Activated T-helper 17 cell treated with anti-CD3 and anti-CD28 coated beads, Interleukin-2, amount 50 U/mL, for 72 hours (primary cell): ENCODE results near the gene GPR107. TPM values are rescaled to one million over a fixed set of nuclear protein-coding genes. Genes with fewer than 3 reads are reported as not detected.

ENCODE experiments used
- ATAC-seq: fragments of 150-1000 bp; cut with Tn5 transposase; replicated peaks from 2 replicates; pipeline ENCODE4 v1.10.0; 2021; ENCODE audit warnings: mild to moderate bottlenecking, moderate library complexity
- H3K27ac Mint-ChIP-seq: one replicate; pipeline ENCODE4 v1.8.0; 2022; ENCODE audit warnings: mixed read lengths
- H3K27me3 Mint-ChIP-seq: one replicate; pipeline ENCODE4 v1.8.0; 2022; ENCODE audit warnings: mixed read lengths
- H3K36me3 Mint-ChIP-seq: one replicate; pipeline ENCODE4 v1.8.0; 2022; ENCODE audit warnings: low read depth, mild to moderate bottlenecking, mixed read lengths
- H3K4me1 Mint-ChIP-seq: one replicate; pipeline ENCODE4 v1.8.0; 2022; ENCODE audit warnings: mixed read lengths
- H3K4me3 Mint-ChIP-seq: one replicate; pipeline ENCODE4 v1.8.0; 2022; ENCODE audit warnings: mild to moderate bottlenecking, mixed read lengths
- H3K9me3 Mint-ChIP-seq: one replicate; pipeline ENCODE4 v1.8.0; 2022; ENCODE audit warnings: mixed read lengths
- total RNA-seq, 2 donors: library from RNA; stranded (reverse); gene quantifications; one replicate each; pipeline ENCODE4 v1.2.3, GENCODE V29; 2022

The GPR107 gene
- total RNA-seq, 2 donors from 2014 or later, result 28.1 to 32.6 TPM

DNA sequence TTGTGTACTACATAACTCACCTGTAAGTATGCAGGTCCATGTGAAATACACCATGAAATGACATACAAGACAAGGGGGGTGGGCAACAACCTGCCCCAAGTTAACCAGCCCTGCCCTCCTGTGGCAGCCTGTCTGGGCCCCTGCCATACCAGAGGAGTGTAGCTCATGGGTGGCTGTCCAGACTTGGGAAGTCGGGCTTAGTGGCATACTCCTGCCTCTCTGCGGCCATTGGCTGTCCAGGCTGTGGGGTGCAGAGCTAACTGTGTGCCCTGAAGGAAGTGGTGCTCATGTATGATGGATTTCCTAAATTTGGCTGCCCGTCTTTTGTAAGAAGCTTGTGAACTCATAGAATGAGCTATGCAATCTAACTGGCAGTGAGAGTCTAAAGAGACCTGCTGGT, 47.0 kb downstream of the GPR107 start:
- Mint-ChIP-seq H3K27me3 (no peaks in the 10 kb centered on the region), H3K27ac (no peak overlapping the region), H3K4me1 (peaks cover 2% of the 10 kb centered on the region), H3K36me3 (peaks cover 94% of the 10 kb centered on the region), H3K9me3 (no peaks in the 10 kb centered on the region), H3K4me3 (no peak overlapping the region)
- no peak for ATAC-seq

DNA sequence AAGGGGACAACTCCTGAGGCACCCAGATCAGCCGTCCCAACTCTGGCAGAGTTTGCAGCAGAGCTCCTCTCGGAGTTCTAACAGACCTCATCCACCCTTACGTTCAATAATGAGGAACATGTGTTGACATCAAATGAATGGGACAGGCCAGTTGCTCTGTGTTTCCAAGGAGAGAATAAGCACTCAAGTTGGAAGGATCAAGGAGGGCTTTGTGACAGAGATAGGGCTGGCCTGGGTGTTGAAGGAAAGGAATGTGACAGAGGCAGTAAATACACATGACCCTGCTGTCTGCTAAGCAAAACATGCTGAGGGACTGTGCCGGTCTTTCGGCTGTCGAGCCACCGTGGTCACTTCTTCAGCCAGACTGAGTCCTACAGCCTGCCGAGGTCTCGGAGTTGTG, 48.2 kb downstream of the GPR107 start:
- peaks cover 91% of the 10 kb centered on the region for H3K36me3 Mint-ChIP-seq
- no peak overlapping the region for H3K4me3 Mint-ChIP-seq
- no peak overlapping the region for H3K27ac Mint-ChIP-seq
- peaks cover 5% of the 10 kb centered on the region for H3K4me1 Mint-ChIP-seq
- no peak for ATAC-seq
- H3K27me3 Mint-ChIP-seq, result no peaks in the 10 kb centered on the region
- H3K9me3 Mint-ChIP-seq, result no peaks in the 10 kb centered on the region

DNA sequence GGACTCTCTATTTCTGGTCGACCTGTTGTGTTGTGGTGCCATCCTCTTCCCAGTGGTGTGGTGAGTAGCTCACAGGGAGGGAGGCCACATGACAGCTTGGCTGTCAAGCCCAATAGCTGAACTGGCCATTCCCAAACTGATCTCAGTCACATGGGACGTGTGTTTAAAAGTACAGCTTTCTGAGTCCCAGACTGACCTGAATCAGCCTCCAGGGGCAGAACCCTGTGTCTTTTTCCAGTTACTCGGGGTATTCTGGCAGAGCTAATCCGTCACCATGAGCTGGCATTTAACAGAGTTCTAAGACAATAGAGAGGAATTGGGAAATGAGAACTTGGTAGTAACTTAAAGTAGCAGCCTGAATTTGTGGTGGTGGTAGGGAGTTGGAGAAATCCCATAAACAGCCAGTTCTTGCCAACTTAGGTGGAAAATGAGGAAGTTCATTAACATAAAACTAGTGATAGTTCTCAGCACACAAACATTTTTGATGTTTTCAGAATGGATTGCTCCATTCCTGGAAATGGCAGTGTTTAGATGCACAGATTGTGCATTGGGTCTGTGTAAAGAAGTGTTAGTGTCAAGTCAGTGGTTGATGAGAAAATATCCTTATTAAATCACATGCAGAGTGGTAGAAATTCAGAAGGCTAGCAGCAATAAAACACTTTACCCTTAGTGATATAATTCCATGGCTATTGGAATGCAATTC, 50.9 kb downstream of the GPR107 start:
- H3K9me3 Mint-ChIP-seq, result no peaks in the 10 kb centered on the region
- peaks cover 94% of the 10 kb centered on the region for H3K36me3 Mint-ChIP-seq
- peaks cover 15% of the 10 kb centered on the region for H3K4me1 Mint-ChIP-seq
- H3K27me3 Mint-ChIP-seq, result no peaks in the 10 kb centered on the region
- H3K4me3 Mint-ChIP-seq, result no peak overlapping the region
- no peak for ATAC-seq
- no peak overlapping the region for H3K27ac Mint-ChIP-seq

DNA sequence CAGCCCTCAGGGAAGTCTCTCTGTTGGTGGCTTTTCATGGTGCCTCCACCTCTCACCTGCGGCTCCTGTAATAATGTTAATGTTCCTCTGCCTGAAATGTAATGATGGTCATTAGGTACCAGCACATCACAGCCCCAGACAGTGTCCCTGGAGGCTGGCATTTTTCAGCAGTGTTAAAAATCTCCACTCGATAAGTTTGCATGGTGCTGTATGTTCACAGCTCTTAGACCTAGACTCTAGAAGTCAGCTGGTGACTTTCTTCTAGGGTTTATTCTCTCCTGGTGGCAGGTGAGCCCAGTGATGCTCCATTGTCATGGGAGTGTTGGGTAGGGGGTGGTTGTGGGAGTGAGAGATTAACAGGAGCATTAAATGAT, 53.1 kb downstream of the GPR107 start:
- Mint-ChIP-seq H3K36me3 (peaks cover 89% of the 10 kb centered on the region), H3K27me3 (no peaks in the 10 kb centered on the region), H3K9me3 (no peaks in the 10 kb centered on the region), H3K4me3 (peak overlapping the region; percentile 64), H3K27ac (peak overlapping the region; percentile 86), H3K4me1 (peaks cover 19% of the 10 kb centered on the region)
- no peak for ATAC-seq

DNA sequence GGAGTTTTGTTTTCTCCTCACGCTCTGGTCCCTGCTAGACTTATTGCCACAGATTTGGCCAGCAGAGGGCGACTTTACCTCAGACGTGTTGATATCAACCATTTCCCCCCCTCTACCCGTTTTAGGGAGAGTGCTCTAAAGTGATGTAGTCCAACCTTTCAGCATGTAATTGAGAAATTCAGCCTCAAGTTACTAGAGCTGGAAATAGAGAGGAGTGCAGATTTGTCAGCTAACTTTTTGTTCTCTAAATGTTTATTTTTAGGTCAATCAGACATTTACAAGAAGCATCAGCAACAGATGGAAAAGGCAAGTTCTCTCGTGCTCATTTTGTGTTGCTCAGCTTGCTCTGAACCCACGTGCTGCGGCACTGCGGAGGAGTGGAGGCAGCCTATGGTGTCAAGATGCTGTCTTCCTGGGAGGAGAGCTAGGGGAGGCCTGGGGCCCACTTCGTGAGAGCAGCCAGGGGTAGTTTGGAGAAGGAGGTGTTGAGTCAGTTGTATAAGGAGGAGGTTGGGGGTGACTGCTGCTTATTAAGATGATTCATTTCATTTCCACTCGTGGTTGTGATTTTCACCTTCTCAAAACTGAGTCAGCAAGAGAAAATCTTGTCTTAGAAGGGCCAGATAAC, 53.6 kb downstream of the GPR107 start:
- Mint-ChIP-seq H3K4me1 (peaks cover 19% of the 10 kb centered on the region), H3K9me3 (no peaks in the 10 kb centered on the region), H3K27ac (peak overlapping the region; percentile 86), H3K27me3 (no peaks in the 10 kb centered on the region), H3K36me3 (peaks cover 89% of the 10 kb centered on the region), H3K4me3 (peak overlapping the region; percentile 64)
- ATAC-seq, result peak; percentile 95

DNA sequence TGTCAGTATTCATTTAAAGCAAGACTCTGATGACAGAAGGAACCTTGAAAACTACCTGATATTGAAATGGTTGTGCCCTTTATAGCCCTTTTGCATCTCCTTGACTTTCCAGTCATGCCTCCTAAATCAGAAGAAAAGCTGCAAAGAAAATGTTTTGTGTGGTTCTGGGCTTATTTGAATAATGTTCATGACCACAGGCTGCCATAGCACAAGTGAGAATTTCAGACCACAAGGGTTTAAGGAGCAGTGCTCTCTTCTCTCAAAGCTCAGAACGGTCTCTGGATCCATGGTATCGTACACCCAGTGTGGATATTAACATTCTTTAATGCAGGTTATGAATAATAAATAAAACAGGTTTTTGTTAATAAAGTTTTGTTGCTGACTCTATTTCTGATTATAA, 54.2 kb downstream of the GPR107 start:
- Mint-ChIP-seq H3K4me1 (peaks cover 19% of the 10 kb centered on the region), H3K9me3 (no peaks in the 10 kb centered on the region), H3K4me3 (peak overlapping the region; percentile 64), H3K27ac (peak overlapping the region; percentile 86), H3K36me3 (peaks cover 90% of the 10 kb centered on the region), H3K27me3 (no peaks in the 10 kb centered on the region)
- peak; percentile 15 for ATAC-seq

DNA sequence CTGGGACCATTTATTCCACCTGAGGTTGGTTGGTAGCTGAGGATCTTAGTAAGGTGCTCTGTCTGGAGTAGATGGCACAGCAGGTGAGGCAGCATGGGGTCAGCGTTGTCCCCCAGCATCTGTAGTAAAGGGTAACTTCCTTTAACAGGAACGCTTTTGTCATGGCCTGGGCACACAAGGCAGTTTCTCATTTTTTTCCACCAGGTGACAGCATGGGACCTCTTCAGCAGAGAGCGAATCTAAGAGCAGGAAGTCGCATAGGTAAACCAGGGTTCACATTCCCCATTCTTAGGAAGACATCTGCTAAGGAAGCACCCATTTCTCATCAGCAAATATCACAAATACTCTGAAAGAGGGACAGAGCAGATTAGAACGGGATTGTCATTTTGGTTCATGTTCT, 56.5 kb downstream of the GPR107 start:
- ATAC-seq, result no peak
- Mint-ChIP-seq H3K27ac (peak overlapping the region; percentile 42), H3K36me3 (peaks cover 81% of the 10 kb centered on the region), H3K4me3 (no peak overlapping the region), H3K27me3 (no peaks in the 10 kb centered on the region), H3K9me3 (no peaks in the 10 kb centered on the region), H3K4me1 (peaks cover 19% of the 10 kb centered on the region)

DNA sequence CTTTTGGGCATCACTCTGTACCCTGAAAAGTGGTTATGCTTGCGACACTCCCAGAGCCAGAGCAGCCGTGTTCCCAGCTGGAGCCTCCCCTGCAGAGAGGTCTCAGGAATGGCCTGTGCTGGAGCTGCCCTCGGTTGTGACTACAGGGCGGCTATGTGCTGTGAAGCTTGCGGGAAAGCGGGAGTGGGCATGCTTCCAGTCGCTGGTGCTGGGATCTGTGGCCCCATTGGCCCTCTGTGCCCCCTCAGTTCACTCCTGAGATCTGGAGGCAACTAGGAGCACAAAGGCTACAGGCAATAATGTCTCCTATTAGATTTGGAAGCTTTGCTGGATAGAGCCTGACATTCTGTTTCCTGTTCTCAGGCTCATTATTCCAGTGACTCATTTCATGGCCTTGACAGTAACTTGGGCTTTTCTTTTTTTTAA, 56.9 kb downstream of the GPR107 start:
- H3K4me3 Mint-ChIP-seq, result no peak overlapping the region
- H3K27ac Mint-ChIP-seq, result no peak overlapping the region
- ATAC-seq, result no peak
- peaks cover 81% of the 10 kb centered on the region for H3K36me3 Mint-ChIP-seq
- no peaks in the 10 kb centered on the region for H3K9me3 Mint-ChIP-seq
- peaks cover 19% of the 10 kb centered on the region for H3K4me1 Mint-ChIP-seq
- H3K27me3 Mint-ChIP-seq, result no peaks in the 10 kb centered on the region

DNA sequence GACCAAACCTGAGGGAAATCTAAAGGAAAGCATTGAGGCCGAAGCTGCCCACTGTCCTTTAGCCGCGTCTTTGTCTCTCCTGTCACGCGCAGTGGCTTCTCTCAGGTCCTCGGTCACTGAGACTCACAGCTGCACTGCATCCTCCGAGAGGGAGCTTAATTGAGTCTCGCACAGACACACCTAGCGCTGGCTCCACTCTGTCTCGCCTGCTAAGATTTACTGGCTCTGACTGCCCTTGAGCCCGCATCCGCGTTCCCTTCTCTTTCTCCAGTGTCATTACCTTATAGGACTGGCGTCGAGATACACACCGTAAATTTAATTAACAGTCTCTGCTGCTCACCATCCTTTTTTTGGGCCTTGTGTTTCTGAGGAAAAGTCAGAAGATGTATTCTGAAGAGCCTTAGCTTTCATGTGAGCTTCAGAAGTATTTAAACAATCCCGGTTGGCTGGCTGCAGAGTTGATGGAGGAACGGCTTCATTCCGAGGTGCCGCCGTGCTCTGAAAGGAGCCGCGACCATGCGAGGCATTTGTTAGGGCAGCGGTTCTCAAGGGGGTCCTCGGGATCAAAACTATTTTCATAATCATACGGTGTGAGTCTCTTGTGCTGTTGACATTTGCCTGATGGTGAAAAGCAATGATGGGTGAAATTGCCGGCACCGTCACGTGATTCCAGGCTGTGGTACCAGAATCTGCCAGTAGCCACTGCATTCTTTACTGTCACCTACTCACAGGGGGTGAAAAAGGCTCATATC, 58.3 kb downstream of the GPR107 start:
- H3K27ac Mint-ChIP-seq, result no peak overlapping the region
- H3K27me3 Mint-ChIP-seq, result no peaks in the 10 kb centered on the region
- H3K4me1 Mint-ChIP-seq, result peaks cover 14% of the 10 kb centered on the region
- no peak overlapping the region for H3K4me3 Mint-ChIP-seq
- H3K36me3 Mint-ChIP-seq, result peaks cover 79% of the 10 kb centered on the region
- no peak for ATAC-seq
- H3K9me3 Mint-ChIP-seq, result no peaks in the 10 kb centered on the region

DNA sequence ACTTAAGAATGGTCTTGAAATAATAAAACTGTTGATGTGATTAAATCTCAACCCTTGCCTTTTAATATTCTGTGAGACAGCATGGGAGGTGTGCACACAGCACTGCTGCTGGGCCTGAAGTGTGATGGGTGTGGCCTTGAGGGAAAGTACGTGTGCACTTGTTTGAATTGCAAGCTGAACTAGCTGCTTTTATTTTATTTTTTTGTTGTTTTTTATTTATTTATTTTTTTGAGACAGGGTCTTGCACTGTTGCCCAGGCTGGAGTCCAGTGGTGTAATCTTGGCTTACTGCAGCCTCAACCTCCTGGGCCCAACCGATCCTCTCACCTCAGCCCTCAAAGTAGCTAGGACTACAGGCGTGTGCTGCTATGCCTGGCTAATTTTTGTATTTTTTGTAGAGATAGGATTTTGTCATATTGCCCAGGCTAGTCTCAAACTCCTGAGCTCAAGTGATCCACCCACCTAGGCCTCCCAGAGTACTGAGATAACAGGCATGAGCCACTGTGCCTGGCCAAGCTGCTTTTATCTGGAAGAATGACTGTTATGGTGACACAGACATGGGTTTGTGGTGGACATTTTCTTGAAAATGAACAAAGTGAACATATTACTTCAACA, 58.9 kb downstream of the GPR107 start:
- Mint-ChIP-seq H3K4me3 (no peak overlapping the region), H3K4me1 (peaks cover 7% of the 10 kb centered on the region), H3K27ac (no peak overlapping the region), H3K9me3 (no peaks in the 10 kb centered on the region), H3K36me3 (peaks cover 72% of the 10 kb centered on the region), H3K27me3 (no peaks in the 10 kb centered on the region)
- ATAC-seq, result peak; percentile 31

DNA sequence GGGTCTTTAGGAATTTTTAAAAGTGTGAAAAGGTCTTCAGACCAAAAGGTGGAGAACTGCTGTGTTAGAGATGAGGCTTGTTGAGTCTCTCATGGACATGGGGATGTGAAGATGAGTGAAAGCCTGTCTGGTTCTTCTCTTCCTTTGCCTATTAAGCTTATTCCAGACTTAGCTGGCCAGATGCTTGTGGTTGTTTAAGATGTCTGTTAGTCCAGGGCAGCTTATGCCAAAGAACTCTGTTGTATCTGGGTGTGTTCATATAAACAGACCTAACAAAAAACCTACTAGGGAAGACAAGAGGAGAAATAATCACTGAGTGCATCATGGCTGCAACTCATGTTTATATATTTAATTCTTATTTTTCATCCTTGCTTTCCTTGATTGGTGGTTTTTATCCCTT, 61.0 kb downstream of the GPR107 start:
- Mint-ChIP-seq H3K4me3 (no peak overlapping the region), H3K9me3 (no peaks in the 10 kb centered on the region), H3K4me1 (peaks cover 4% of the 10 kb centered on the region), H3K36me3 (peaks cover 62% of the 10 kb centered on the region), H3K27ac (peak overlapping the region; percentile 43), H3K27me3 (no peaks in the 10 kb centered on the region)
- ATAC-seq, result no peak

DNA sequence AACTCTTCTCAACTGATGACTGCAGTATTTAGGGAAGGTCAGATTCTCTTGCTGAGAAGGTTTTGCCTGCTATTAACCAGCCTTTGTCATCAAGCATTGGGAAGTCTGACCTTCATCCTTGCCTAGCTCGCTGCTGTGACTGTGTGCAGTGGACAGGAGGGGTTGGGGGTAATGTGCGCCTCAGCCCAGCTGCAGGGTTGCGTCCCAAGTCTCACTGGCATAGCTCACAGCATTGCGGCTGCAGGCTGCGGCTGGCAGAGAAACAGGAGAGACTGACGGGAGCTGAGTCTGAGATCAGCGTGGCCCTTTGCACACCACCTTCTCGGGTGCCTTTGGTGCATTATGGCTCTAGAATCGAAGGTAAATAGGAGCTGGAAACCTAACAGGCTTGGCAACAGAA, 62.6 kb downstream of the GPR107 start:
- ATAC-seq, result no peak
- no peak overlapping the region for H3K27ac Mint-ChIP-seq
- no peaks in the 10 kb centered on the region for H3K9me3 Mint-ChIP-seq
- H3K4me3 Mint-ChIP-seq, result no peak overlapping the region
- peaks cover 66% of the 10 kb centered on the region for H3K36me3 Mint-ChIP-seq
- H3K4me1 Mint-ChIP-seq, result peaks cover 4% of the 10 kb centered on the region
- no peaks in the 10 kb centered on the region for H3K27me3 Mint-ChIP-seq

DNA sequence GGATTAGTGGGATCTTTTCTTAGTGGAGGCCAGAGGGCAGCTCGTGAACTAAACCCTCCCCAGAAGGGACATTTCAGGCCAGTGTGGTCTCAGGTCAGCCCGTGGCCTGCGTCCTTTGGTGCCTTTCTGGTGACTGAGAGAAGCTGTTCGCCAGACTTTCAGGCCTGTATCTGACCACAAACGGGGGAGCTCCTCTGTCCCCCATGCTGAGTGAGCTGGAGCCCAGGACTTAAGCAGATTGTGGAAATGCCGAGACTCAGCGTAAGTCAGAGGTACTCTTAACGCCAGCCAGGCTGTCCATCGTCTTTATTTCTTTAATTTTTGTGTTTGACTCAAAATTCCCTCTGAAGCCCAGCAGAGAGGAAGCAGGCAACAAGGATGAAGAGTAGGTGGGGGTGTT, 63.7 kb downstream of the GPR107 start:
- H3K27me3 Mint-ChIP-seq, result no peaks in the 10 kb centered on the region
- no peak for ATAC-seq
- H3K4me1 Mint-ChIP-seq, result no peaks in the 10 kb centered on the region
- H3K36me3 Mint-ChIP-seq, result peaks cover 66% of the 10 kb centered on the region
- H3K9me3 Mint-ChIP-seq, result no peaks in the 10 kb centered on the region
- peak overlapping the region; percentile 25 for H3K27ac Mint-ChIP-seq
- H3K4me3 Mint-ChIP-seq, result no peak overlapping the region

DNA sequence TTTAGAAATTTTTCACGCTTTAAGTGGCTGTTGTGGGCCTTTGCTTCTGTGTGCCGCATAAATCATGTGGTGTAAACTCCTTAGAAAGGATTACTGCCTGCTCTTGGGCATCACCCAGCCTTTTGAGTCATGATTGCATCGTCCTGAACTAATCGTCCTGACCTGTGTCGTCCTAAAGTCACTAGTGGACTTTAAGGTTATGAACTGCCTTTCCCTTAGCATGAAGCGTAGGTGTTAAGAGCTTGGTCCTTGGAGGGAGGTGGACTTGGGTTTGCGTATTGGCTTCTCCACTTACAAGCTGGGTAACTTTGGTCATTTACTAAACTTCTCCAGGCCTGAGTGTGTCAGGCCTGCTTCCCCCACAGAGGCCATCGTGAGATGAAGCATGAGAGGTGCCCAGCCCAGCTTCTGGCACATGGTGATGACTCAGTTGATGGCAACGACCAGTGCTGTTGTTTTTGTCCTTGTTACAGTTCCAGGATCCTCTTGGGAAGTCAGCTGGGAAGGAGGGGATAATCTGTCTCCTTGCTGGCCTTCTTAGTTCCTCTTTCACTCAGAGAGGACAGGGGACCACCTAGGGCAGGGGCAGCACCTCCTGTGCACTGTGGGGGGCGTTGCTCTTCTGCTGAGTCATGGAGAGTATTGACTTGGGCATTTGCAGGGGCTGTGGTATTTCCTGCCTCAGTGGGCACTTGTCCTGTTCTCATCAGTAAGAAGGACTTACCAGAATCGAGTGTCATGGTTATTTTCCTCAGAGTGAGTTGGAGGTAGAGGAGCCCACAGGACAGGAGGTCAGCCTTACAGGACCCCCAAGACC, 64.3 kb downstream of the GPR107 start:
- H3K27ac Mint-ChIP-seq, result peak overlapping the region; percentile 25
- no peak for ATAC-seq

More for the DNA sequence above, 64.3 kb downstream of the GPR107 start:
- peaks cover 64% of the 10 kb centered on the region for H3K36me3 Mint-ChIP-seq
- no peaks in the 10 kb centered on the region for H3K27me3 Mint-ChIP-seq
- no peaks in the 10 kb centered on the region for H3K9me3 Mint-ChIP-seq
- H3K4me1 Mint-ChIP-seq, result no peaks in the 10 kb centered on the region
- H3K4me3 Mint-ChIP-seq, result no peak overlapping the region
